ENCODE measurements around the gene SDK2.

SDK2 gene

DNA sequence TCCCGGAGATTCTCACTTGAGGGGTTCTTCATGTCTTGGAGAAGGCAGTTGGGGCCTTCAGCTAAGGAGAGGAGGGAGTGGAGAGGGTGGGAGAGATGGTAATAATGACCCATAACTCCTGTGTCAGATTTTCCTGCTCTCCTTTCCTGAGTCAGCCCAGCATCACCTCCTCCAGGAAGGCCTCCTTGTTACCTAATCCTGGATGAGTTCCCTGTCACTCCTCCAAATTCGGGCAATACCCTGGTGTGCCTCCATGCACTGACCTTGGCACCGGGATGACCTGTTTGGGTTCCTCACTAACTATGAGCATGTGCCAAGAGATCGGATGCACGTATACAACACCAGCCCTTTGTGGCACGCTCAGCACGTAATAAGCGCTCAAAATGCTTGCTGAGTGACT is 38.8 kb downstream of the SDK2 start:
- no peak for DNase-seq

DNA sequence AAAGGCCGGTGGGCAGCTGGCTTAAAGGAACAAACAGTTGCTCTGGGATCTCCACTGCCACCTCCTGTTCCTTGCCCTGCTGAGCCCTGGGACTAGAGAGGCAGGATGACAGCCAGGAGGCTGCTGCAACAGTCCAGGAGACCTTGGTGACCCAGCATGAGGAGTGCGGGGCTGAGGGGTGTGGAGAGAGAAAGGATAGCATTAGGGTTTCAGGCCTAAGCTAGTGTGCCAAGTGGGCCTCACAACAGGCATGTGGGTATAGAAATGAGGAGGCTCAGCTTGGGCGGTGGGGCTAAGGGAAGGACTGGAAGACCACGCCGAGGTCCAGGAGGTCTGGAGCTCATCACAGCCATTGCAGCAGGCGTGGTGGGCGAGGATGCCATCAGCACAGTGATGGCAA is 39.8 kb downstream of the SDK2 start:
- no peak for DNase-seq

DNA sequence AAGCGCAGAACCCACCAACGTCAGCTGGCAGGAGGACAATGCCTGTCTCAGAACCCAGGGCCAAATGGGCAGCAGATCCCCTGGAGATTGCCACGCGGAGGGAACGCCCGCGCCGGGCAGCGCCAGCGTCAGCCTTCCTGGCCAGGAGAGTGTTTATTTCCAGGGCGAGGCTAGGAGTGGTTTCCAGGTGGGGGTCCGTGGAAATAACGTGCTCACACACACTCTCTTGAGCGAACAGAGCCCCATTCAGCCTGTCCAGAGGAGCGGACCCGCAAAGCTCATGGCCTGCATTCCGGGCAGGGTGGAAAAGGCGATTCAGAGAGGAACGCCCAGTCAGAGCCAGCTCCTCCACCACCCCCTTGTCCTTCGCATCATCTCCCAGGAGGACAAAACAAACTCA is 40.3 kb downstream of the SDK2 start:
- no peak for DNase-seq

DNA sequence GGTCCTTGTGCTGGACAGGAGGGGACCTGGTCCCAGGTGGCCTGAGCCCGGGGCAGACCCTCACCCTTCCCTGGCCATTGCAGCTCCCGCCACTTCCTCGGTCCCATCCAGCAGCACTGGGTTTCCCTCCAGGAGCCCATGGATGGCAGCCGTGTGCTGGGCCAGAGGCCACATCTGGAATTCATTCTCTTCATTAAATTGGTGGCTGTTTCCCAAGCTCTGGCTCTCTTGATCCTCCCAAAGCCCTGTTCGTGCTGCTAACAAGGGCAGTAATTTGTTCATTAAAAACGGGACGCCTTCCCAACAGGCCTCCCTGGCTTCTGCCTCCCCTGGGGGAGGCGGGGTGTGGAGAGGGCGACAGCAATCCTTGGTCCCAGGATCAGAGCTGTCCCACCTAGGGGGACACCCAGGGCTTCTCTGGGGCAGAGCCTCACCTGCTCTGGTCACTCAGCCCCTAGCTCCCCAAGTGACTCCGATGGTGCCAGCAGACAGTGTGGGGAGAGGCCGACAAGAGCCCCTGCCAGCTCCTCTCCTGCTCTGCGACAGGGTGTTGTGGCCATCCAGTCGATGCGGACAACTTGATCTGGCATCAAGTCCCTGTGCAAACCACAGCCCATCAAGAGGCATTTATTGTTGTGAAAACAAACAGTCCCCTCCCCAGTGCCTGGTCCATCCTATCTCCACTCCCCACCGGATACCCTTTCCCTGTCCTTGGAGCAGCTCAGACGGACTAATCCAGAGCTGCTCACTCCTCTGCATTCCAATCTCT is 44.0 kb downstream of the SDK2 start:
- DNase-seq, result no peak

DNA sequence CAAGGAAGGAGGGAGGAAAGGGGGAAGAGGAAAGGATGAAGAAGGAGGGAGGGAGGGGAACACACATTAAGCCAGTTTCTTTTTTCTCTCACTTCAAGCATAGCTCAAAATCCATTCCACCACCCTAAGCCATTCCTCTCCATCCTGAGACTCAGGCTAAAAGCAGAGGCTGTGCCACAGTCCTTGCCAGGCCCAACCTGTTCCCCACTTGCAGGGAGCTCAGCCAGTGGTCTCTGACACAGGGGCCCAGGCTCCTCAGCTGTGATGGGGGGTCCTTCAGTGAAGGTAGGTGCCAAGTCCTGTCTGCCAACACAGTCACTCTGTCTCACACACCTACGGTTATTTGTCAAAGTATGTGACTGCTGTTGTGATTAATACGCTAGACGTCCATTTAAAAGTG is 44.6 kb downstream of the SDK2 start:
- DNase-seq, result no peak

DNA sequence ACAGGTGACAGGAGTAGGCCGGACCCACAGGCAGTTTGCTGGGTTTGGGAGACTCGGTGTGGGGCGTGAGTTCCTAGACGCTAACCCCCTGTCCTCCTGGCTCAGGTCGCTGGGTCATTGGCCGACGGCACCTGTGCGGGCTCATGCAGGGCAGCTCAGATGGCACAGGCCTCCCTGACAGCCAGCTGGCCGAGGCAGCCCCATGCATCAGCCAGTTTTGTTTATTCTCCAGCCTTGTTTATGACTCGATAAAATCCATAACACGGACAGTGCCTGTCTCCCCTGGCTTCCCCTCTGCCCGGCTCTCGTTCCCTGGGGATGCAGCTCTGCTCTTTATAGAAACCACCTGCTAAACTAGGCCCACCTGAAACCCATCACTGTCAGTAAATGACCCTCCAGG is 46.0 kb downstream of the SDK2 start:
- no peak for DNase-seq

DNA sequence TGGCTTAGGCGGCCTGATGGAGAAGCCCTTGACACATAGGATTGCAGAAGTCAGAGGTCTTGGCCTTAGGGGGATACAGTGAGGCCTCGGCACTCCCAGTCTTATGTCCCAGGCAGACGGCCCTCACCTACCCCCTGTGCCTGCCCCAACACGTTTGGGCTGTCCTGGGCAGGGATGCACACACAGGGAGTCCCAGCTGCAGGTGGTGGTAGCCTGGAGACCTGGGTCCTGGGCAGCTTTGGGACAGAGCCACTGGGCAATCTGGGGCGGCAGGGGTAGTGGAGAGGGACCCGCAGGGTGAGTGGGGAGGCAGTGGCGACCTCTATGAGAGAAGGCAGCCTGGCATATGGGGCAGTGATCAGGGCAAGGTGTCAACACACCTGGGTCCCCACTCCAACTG is 48.3 kb downstream of the SDK2 start:
- no peak for DNase-seq

DNA sequence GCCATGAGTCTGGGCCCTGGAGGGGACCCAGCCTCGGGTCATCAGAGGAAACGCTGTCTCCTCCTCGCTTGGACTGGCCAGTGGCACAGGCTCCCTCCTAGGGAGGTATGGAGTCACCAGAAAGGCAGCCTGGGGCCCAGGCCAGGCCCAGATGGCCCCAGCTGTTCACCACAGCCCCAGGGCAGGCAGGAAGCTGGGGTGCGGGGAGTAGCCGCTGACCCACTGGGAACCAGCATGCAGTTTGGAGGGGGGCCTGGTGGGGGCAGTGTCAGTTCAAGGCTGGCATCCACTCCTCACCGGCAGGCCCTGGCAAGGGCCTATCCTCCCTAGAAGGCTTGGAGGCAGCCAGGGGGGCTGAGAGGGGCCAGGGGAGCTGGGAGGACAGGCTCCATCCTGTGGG is 48.8 kb downstream of the SDK2 start:
- no peak for DNase-seq

DNA sequence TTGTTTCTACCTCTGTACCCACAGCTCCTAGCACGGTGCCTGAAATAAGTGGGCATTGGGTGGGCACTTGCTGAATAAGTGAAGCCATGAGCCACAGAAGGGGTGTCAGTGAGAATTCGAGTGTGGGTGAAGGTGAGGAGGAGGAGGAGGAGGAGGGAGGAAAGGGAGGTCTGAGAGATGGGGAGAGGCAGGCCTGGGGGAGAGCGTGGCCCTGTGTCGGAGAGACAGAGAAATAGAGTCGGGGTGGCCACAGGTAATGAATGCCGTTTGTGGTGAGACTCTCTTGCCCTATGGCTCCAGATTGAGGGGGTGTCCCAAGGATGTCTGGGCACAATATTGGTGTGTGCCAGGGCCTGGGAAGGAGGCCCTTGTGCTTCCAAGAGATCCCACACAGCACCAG is 49.2 kb downstream of the SDK2 start:
- no peak for DNase-seq

DNA sequence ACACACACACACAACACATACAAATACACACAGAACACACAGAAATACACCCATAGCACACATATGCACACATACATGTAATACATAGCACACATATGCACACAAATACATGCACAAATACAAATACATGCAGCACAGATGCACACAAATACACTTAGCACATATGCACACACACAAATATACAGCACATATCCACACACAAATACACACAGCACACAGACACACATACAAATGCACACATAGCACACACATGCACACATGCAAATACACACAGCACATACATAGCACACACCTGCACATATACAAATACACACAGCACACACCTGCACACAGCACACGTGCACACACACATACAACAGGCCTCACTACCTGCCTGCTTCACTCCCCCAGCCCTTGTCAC is 49.6 kb downstream of the SDK2 start:
- no peak for DNase-seq

DNA sequence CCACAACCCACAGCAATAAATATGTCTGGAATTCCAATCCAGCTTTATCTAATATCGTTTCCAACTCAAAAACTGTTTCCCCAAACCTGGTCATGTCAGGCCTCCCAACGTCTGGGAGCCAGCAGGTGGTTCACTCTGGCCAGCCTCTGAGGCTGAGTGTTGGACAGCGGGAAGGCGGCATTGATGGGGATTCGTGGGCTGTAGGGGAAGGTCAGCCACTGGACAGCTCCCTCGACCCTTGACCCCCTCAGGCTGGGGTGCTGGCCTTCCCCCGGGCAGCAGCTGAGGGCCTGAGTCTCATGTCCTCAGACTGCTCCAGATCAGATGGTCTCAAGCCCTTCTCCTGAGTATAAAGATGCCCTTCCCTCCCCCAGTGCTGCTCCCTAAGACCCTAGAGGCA is 50.2 kb downstream of the SDK2 start:
- DNase-seq, result no peak

DNA sequence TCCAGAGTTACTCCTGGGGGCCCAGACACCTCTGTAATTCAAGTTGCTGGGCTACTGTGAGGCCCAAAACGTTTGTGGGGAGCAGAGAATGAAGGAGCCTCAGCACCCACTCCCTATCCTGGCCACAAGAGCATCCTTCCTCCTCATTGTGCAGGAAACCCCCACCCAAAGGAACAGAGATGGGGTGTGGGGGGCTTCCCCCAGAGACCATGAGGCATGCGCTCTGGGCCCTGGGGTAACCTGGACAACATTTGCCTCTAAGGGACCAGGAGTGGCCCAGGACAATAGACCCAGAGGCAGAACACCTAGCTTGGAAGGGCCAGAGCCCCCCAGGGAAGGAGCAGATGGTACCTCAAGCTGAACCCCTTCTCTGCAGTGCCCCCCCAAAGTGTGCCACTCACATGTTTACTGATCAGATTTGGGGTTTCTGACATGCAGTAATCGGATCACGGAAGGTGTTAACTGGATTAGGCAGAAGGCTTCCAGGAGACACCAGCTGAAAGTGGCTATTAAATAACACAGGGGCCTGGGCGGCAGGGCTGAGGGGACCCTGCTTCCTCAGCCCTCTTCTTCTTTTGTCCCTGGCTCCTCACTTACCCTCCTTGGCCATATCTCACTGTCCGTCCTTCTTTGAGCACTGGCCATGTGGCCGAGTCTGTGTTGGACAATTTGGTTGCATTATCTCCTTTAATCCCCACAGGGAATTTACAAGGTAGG is 50.8 kb downstream of the SDK2 start:
- DNase-seq, result no peak

DNA sequence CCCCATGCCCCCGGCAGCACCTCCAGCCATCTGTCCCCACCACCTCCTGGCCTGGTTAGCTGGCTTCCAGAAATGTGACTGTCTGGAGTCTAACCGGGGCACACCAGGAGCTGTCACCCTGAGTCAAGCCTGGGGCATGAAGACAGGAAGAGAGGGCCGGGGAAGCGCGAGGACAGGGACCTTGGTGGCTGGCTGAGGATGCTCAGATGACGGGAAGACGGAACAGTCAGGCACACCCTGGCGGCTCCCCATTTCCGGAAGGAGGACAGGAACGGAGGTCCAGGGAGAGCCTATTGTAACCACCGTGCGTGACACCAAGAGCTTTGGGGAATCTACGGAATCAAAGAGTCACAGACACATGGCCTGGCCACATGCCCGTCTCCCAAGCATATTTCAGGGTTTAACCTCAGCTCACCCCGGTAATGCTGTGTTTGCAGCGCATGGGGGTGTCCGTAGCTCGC is 51.7 kb downstream of the SDK2 start:
- DNase-seq, result no peak

DNA sequence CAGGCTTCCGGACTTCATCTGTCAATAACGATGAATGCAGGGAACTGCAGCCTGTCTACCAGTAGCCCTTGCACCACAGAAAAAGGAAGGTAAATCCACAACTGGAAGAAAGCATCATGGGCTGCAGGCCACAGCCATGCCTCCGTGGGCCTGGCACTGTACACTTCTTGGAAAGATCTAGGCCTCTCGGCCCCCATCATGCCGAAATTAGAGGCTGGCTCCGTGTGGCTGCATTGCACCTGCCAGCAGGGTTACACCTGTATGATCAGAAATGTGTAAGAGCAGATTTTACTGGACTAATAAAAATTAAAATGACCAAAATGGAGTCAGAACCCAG is 52.2 kb downstream of the SDK2 start:
- DNase-seq, result no peak

DNA sequence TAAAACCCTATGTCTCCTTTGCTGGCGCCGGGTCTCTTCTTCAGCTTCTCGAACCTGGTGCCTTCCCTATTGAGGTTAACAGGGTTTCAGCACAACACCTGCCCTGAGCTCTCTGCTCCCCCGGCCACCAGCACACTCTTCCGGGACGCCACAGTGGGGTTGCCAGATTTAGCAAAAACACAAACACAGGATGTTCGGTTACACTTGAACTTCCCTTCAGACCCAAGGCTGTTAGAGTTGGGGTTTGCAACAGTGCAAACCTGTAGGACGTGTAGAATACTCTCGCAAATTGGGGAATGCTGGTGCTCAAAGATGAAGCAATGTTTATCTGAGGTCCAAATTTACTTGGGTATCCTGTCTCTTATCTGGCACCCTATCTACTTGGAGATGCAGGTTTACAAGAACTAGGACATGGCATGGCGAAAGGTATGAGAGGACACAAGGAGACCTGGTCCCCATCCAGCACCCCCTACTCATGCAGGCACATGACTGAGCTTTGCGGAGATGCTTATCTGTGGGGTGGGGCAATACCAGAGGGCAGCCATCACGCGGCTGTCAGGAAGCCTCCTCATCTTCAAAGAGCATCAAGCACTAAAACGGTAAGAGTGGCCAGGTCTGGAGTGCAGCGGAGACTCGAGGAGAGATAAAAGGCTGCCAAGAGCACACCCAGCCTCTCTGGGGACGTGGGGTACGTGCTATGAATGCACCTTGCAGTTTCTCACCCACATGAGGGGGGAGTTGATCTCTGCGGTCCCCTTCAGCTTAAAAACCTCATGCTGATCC is 52.8 kb downstream of the SDK2 start:
- no peak for DNase-seq

DNA sequence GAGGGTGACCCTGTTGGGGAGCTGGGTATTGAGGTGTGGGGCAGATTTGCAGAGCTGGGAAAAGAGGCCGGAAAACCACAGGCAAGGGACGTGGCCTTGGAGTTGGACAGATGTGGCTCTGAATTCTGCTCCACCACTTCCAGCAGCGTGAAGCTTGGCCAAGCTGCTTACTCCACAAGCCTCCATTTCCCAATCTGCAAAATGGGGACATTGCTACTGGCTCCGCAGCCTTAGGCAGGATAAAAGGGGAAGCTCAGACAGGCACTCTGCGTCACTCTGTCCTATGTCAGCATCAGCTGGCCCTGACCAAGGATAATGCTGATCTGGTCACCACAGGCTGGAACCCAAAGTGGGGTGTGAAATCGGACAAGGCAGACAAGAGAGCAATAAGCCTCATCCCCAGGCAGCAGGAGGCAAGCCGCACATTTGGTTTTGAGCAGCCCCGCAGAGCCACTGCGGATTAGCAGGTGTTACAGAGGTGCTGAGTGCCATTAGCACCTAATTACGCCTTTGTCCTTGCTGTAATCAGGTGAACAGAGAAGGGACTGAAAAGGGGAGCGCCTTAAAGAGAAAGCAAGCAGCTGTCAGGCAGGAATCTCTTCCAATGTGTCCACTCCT is 54.8 kb downstream of the SDK2 start:
- DNase-seq, result no peak

DNA sequence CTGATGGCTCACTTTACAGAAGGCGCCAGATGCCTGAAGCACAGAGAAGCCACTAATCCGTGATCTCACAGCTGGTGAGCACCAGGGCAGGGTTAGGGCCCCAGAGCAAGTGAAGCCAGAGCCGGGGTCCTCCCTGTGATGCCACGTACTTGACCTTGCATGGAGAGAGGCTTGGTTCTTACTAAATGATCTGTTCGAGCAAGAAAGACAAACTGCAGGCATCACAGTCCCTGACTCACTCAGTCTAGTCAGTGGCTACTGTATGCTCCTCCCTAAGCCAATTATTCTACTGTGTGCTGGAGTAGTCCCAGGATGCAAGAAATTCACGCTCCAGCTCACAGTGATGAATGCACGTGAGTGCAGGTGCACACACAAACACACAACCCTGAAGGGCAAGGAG is 55.4 kb downstream of the SDK2 start:
- DNase-seq, result no peak

DNA sequence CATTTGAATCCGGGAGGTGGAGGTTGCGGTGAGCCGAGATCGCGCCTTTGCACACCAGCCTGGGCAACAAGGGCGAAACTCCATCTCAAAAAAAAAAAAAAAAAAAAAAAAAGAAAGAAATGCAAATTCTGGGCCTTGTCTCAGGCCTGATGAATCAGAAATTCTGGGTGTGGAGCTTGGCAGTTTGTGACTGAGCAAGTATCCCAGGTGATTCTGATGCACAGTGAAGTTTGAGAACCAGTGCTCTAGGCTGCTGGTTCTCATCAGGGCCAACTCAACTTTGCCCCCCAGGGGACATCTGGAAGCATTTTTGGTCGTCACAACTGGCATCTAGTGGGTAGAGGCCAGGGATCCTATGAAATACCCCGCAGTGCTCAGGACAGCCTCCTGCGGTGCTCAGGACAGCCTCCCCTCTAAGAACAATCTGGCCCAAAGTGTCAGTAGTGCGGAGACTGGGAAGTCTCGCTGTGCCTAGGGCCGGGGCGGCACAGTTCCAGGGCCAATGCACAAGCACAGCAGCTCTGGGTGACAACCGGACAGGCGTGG is 55.9 kb downstream of the SDK2 start:
- no peak for DNase-seq

DNA sequence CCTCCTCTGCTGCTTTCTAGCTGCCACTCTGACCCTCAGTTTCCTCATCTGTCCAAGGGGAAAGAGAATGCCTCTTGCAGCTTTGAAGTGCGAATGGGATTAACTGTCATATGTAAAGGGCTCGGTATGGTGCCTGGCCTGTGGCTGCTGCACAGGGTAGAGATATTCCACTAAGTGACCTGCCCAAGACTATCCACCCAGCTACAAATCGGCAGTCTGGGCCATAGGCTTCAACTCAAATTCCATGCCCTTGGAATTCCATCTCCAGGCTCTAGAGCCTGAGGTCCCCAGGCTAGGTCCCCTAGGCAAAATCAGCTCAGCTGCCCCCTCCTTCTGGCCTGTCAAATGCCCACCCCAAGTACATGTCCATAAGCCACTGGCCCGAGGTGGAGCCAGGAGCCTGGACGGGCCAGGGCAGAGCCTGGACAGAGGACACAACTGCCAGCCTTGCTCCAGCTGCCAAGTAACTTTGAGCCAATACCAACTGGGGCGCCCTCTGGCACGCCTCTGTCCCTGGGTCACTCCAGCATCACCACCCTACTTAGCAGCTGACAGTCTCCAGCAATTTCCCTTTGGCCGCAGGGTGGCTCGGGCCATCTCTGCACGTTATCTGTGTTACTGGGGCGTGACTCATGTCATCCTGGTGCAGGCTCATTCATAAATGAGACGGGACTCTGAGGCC is 57.2 kb downstream of the SDK2 start:
- DNase-seq, result no peak

DNA sequence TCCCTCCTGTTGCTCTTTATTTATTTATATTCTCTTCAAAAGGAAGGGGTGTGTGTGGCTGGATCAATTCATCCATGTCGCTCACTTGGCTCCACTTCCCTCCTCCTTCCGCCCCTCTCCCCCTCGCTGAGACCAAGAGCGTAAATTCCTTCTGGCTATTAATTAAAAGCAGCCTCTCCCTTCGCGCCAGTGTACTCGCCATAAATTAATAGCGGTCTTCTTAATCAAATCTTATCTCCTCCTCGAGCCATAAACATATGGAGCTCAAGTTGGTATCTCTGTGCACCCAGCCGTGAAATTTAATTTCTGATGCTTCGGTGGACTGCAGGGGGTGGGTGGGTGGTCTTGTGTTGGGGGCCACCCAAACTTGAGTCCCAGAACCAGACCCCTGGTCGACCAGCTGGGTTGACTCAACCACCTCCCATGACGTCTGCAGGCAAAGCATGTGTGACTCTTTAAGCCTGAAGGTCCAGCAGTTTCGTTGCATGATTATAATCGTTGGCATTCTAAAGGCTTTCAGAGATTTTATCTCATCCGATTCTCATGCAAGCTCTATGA is 57.9 kb downstream of the SDK2 start:
- no peak for DNase-seq

DNA sequence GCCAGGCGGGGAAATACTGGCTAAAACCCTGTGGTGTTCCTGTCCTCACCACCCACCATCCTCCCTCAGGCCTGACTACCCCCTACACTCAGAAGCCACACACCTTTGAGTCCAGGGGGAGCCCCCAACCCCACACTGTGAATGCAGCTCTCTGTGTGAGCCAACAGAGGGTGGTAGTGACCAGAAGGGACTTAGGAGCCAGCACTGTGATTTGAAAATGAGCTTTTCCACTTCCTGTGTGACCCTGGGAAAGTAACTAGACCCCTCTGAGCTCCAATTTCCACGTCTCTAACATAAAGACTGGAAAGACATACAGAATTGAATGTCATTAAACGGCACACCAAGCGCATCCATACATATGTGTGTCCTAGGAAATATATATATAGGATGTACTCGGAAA is 58.7 kb downstream of the SDK2 start:
- DNase-seq, result no peak

DNA sequence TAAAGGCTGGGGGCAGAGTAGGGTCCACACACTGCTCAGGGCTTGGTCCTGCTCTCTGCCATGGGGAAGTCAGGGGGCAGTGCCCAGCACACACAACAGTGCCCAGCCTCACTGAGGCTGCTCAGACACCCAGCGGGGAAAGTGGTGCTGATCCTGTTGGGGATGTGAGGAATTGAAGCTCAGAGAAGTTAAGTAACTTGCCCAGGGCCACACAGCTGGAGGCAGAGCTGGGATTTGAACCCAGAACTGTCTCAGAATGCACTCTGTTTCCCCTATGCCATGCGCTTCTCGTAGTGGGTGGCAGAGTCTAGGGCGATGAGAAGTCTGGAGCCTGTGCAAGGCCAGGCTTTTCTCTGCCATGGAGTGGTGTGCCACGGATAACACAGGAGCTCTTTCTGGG is 59.3 kb downstream of the SDK2 start:
- no peak for DNase-seq

Measured in GOT3 (cell line).